ENCODE data around the gene TNKS2. TPM values are rescaled to one million over a fixed set of nuclear protein-coding genes. Genes with fewer than 3 reads are reported as not detected.

Gene TNKS2
- total and polyA plus RNA-seq, 10 donors: 12.4 to 78.2 (median 55.6) TPM

- Histone ChIP-seq H3K4me1 (peaks cover 8 to 20% (median 13%) of the 10 kb centered on the region in 6 donors), H3K36me3 (no peaks in the 10 kb centered on the region), H3K27me3 (replicated peaks in 1 of 7) (peaks cover 0 to 38% (median 9%) of the 10 kb centered on the region in 7 donors), H3K27ac (no peak overlapping the region), H3K4me3 (no peak overlapping the region), H3K9me3 (peaks cover 0 to 7% (median 2%) of the 10 kb centered on the region in 8 donors)
- intact Hi-C loops (cut with DNase I; ENCODE audit: low total_unique reads): no loop called here
- DNase-seq: no peak
- WGBS, 5 donors: 96 to 100% (median 98%) methylated on average over 9 of the region's 9 CpGs
- TF ChIP-seq POLR2A (IDR thresholded peaks at IDR 0.05) (no peak), CTCF (IDR thresholded peaks at IDR 0.05 in 8 of 11, conservative IDR thresholded peaks at IDR 0.05 in 3 of 11) (no peak), POLR2AphosphoS5 (IDR thresholded peaks at IDR 0.05) (no peak)
Measured at GRCh38 chr10:91885362-91886079, 87.3 kb downstream of the TNKS2 start.

GRCh38 chr10:91886954-91887271 lies 88.7 kb downstream of the TNKS2 start:
- intact Hi-C loops (cut with DNase I; ENCODE audit: low total_unique reads): no loop called here

GRCh38 chr10:91887272-91888076 lies 89.2 kb downstream of the TNKS2 start:
- intact Hi-C loops (cut with DNase I; ENCODE audit: low total_unique reads): no loop called here
- DNase-seq: peak; percentile 78
- 0 to 3% (median 1%) methylated on average over 31 to 59 of the region's 59 CpGs for WGBS, 5 donors
- H3K27ac ChIP-seq: no peak overlapping the region
- H3K4me1 ChIP-seq: peaks cover 8 to 20% (median 13%) of the 10 kb centered on the region in 6 donors
- H3K9me3 ChIP-seq: no peaks in the 10 kb centered on the region
- peaks cover 0 to 38% (median 9%) of the 10 kb centered on the region in 7 donors for H3K27me3 ChIP-seq (replicated peaks in 1 of 7)
- H3K36me3 ChIP-seq: no peaks in the 10 kb centered on the region
- peak overlapping the region; percentile 32 to 71 (median 50) for H3K4me3 ChIP-seq
- TF ChIP-seq POLR2AphosphoS5 (IDR thresholded peaks at IDR 0.05) (peak in 1 of 3 donors; percentile 48), POLR2A (IDR thresholded peaks at IDR 0.05) (no peak)

More at GRCh38 chr10:91886954-91887271, 88.7 kb downstream of the TNKS2 start:
- no peak for TF ChIP-seq POLR2AphosphoS5 (IDR thresholded peaks at IDR 0.05)
- TF ChIP-seq CTCF (IDR thresholded peaks at IDR 0.05 in 8 of 11, conservative IDR thresholded peaks at IDR 0.05 in 3 of 11): no peak
- no peak for TF ChIP-seq POLR2A (IDR thresholded peaks at IDR 0.05)
- WGBS, 5 donors: 21 to 29% (median 21%) methylated on average over 6 of the region's 6 CpGs
- Histone ChIP-seq H3K4me3 (peak overlapping the region; percentile 32 to 71 (median 50)), H3K27ac (no peak overlapping the region), H3K9me3 (peaks cover 0 to 2% (median 0%) of the 10 kb centered on the region in 8 donors), H3K27me3 (replicated peaks in 1 of 7) (peaks cover 0 to 38% (median 9%) of the 10 kb centered on the region in 7 donors), H3K4me1 (peaks cover 8 to 20% (median 13%) of the 10 kb centered on the region in 6 donors), H3K36me3 (no peaks in the 10 kb centered on the region)
- DNase-seq: no peak

GRCh38 chr10:91891125-91892001 lies 93.1 kb downstream of the TNKS2 start:
- Histone ChIP-seq H3K4me1 (peaks cover 8 to 19% (median 13%) of the 10 kb centered on the region in 6 donors), H3K27ac (no peak overlapping the region), H3K36me3 (no peaks in the 10 kb centered on the region), H3K4me3 (no peak overlapping the region), H3K27me3 (replicated peaks in 1 of 7) (peaks cover 0 to 38% (median 9%) of the 10 kb centered on the region in 7 donors), H3K9me3 (no peaks in the 10 kb centered on the region)
- 81 to 100% (median 88%) methylated on average over 1 of the region's 1 CpG for WGBS, 5 donors
- intact Hi-C loops (cut with DNase I; ENCODE audit: low total_unique reads): no loop called here
- TF ChIP-seq POLR2AphosphoS5 (IDR thresholded peaks at IDR 0.05) (no peak), POLR2A (IDR thresholded peaks at IDR 0.05) (no peak), CTCF (IDR thresholded peaks at IDR 0.05 in 8 of 11, conservative IDR thresholded peaks at IDR 0.05 in 3 of 11) (no peak)
- DNase-seq: no peak
